HepG2 (cell line): Measurements from ENCODE around the gene UTRN. TPM values are rescaled to one million over a fixed set of nuclear protein-coding genes. Genes with fewer than 3 reads are reported as not detected.

Source experiments
- ADNP ChIP-seq: sonication (generic); formaldehyde crosslinking; IDR thresholded peaks from 2 replicates; pipeline ENCODE4 v1.4.0; 2020; ENCODE audit warnings: missing genetic modification reagents
- HDAC1 ChIP-seq: sonication (generic); formaldehyde crosslinking; IDR thresholded peaks from 2 replicates; pipeline ENCODE4 v1.5.1; 2020; ENCODE audit warnings: mild to moderate bottlenecking, missing genetic modification reagents
- MATR3 ChIP-seq: sonication (generic); formaldehyde crosslinking; IDR thresholded peaks from 2 replicates; pipeline ENCODE4 v1.4.0; 2020; ENCODE audit warnings: missing genetic modification reagents
- MZF1 ChIP-seq: sonication (generic); formaldehyde crosslinking; IDR thresholded peaks from 2 replicates; pipeline ENCODE4 v1.8.1; 2023; ENCODE audit warnings: mild to moderate bottlenecking, missing genetic modification reagents, borderline replicate concordance
- PHF21A ChIP-seq: sonication (generic); formaldehyde crosslinking; IDR thresholded peaks from 2 replicates; pipeline ENCODE4 v1.5.0; 2020; ENCODE audit warnings: mild to moderate bottlenecking, missing genetic modification reagents
- PRDM15 ChIP-seq: sonication (generic); formaldehyde crosslinking; IDR thresholded peaks from 2 replicates; pipeline ENCODE4 v1.4.0; 2020; ENCODE audit warnings: missing genetic modification reagents
- RCOR2 ChIP-seq: IDR thresholded peaks from 2 replicates; pipeline ENCODE4 v1.6.1; 2016; ENCODE audit warnings: missing biosample characterization, missing genetic modification reagents
- TAF15 ChIP-seq: fragments of 200-400 bp; formaldehyde crosslinking; IDR thresholded peaks from one replicate; pipeline ENCODE4 v1.6.1; 2018; ENCODE audit warnings: mild to moderate bottlenecking, low read depth, low read length; ENCODE audit not compliant: poor library complexity, severe bottlenecking
- ZBTB21 ChIP-seq: sonication (generic); formaldehyde crosslinking; IDR thresholded peaks from 2 replicates; pipeline ENCODE4 v1.4.0; 2020; ENCODE audit warnings: missing genetic modification reagents
- ZFP36L1 ChIP-seq: sonication (generic); formaldehyde crosslinking; IDR thresholded peaks from 2 replicates; pipeline ENCODE4 v1.8.0; 2022; ENCODE audit warnings: mild to moderate bottlenecking, missing genetic modification reagents, moderate library complexity
- ZFYVE20 ChIP-seq: sonication (generic); formaldehyde crosslinking; IDR thresholded peaks from 2 replicates; pipeline ENCODE4 v1.8.0; 2023; ENCODE audit warnings: low read depth, mild to moderate bottlenecking, moderate library complexity, missing genetic modification reagents, borderline replicate concordance
- ZNF44 ChIP-seq: sonication (generic); formaldehyde crosslinking; IDR thresholded peaks from 2 replicates; pipeline ENCODE4 v1.5.1; 2020; ENCODE audit warnings: mild to moderate bottlenecking, missing genetic modification reagents
- ZNF451 ChIP-seq: sonication (generic); formaldehyde crosslinking; IDR thresholded peaks from 2 replicates; pipeline ENCODE4 v1.5.0; 2020; ENCODE audit warnings: mild to moderate bottlenecking, missing genetic modification reagents
- ZNF460 ChIP-seq: sonication (generic); formaldehyde crosslinking; IDR thresholded peaks from 2 replicates; pipeline ENCODE4 v1.5.1; 2020; ENCODE audit warnings: missing genetic modification reagents, mild to moderate bottlenecking, borderline replicate concordance
- ZNF7 ChIP-seq: IDR thresholded peaks from 2 replicates; pipeline ENCODE4 v1.6.1; 2016; ENCODE audit warnings: missing biosample characterization, missing genetic modification reagents
- ZNF775 ChIP-seq: sonication (generic); formaldehyde crosslinking; IDR thresholded peaks from 2 replicates; pipeline ENCODE4 v1.4.0; 2020; ENCODE audit warnings: missing genetic modification reagents, mild to moderate bottlenecking, moderate library complexity, borderline replicate concordance
- ZNF878 ChIP-seq: sonication (generic); formaldehyde crosslinking; IDR thresholded peaks from 2 replicates; pipeline ENCODE4 v1.8.1; 2023; ENCODE audit warnings: mild to moderate bottlenecking, missing genetic modification reagents, moderate library complexity
- ZSCAN29 ChIP-seq: sonication (generic); formaldehyde crosslinking; conservative IDR thresholded peaks from 2 replicates; pipeline ENCODE4 v1.4.0; 2020; ENCODE audit warnings: mild to moderate bottlenecking, missing genetic modification reagents
- polyA plus RNA-seq, 8 experiments: library from polyadenylated mRNA; depleted of rRNA in 3 of 8; stranded (reverse) in 7 of 8; unstranded in 1 of 8; fragments of >200 nt; fragmentation: Illumina TruSeq in 4 of 8; extraction: Trizol in 4 of 8; gene quantifications; 2 replicates each; pipeline versions ENCODE4 v1.2.1 to v1.2.3, GENCODE V29; 2011 to 2016; ENCODE audit warnings: low read depth in 4 of 8, missing spikeins in 1 of 8, mixed read lengths in 1 of 8; ENCODE audit not compliant: insufficient read depth in 1 of 8
- total RNA-seq, 5 experiments: library from RNA; depleted of rRNA; stranded (reverse); fragments of >200 nt; fragmentation: Illumina TruSeq; extraction: Trizol; gene quantifications; 2 replicates each; pipeline ENCODE4 v1.2.3, GENCODE V29; 2016; ENCODE audit warnings: low read depth in 1 of 5
- TF ChIP-seq, protein P1 (sequence below): sonication (generic); formaldehyde crosslinking; IDR thresholded peaks from 2 replicates; pipeline ENCODE4 v1.8.0; 2022; ENCODE audit warnings: mild to moderate bottlenecking, missing genetic modification reagents, borderline replicate concordance
- TF ChIP-seq, protein P2 (sequence below): sonication (generic); formaldehyde crosslinking; IDR thresholded peaks from 2 replicates; pipeline ENCODE4 v1.4.0; 2020; ENCODE audit warnings: mild to moderate bottlenecking, low read depth, missing genetic modification reagents
- TF ChIP-seq, protein P3 (sequence below): sonication (generic); formaldehyde crosslinking; IDR thresholded peaks from 2 replicates; pipeline ENCODE4 v1.9.0; 2022; ENCODE audit warnings: missing genetic modification reagents, mild to moderate bottlenecking, borderline replicate concordance

The UTRN gene
- total and polyA plus RNA-seq, 2 of the 13 experiments (the other 11 are each of a cell fraction or from before 2014, with no cell fraction given) = 102 to 116 TPM

DNA sequence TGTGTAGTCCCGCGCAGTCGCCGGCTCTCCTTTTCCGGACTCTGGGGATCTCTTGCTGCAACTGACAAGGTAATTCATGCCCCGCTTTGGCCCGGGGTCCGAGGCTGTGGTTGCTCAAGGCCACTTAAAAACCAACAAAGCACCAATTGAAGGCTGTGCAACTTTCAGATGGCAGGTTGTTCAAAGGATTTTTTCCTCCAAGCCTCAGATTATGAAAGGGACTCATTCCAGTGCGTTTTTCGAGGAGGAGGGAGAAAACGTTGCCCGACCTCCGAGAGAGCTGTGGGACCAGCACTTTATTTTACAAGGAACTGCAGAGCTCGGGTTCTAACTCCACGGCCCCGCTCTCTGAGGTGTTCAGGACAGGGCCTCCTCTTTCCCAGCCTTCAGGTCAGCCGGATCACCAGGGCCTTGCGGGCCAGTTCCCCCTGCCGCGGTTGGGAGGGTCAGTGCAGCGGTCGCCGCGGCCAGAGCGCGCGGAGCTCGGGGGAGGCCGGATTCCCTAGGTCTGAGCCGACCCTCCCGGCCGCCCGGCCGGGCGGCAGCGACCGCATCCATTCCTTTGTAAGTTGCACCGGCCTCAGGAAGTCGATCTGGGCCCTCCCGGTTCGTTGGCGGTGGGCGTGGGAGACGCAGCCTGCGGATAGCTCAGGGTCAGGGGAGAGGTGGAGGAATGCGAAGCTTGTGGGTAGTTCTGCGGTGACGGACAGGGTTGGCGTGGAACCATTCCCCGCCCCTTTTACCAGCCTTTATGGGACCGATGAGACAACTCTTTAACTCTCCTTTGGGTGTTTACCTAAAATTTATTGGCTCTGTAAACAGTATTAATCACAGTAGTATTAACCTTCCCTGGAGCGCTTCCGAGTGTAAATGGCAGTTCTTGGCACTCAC is 1.6 kb downstream of the UTRN start (continued):
- TF ChIP-seq ZSCAN29 (CRISPR knock-in tag) = peak; percentile 28
- peak; percentile 67 for TF ChIP-seq HDAC1
- peak; percentile 37; the same call in 1 of the 2 replicates for TF ChIP-seq ZNF878 (CRISPR knock-in tag)
- TF ChIP-seq ZNF44 (CRISPR knock-in tag) = no peak
- no peak for TF ChIP-seq ZFYVE20
- TF ChIP-seq, protein P1, sequence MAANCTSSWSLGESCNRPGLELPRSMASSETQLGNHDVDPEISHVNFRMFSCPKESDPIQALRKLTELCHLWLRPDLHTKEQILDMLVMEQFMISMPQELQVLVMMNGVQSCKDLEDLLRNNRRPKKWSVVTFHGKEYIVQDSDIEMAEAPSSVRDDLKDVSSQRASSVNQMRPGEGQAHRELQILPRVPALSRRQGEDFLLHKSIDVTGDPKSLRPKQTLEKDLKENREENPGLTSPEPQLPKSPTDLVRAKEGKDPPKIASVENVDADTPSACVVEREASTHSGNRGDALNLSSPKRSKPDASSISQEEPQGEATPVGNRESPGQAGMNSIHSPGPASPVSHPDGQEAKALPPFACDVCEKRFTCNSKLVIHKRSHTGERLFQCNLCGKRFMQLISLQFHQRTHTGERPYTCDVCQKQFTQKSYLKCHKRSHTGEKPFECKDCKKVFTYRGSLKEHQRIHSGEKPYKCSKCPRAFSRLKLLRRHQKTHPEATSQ = no peak
- TF ChIP-seq ZNF451 (CRISPR knock-in tag) = peak; percentile 73; the same call in 1 of the 2 replicates
- TF ChIP-seq, protein P2, sequence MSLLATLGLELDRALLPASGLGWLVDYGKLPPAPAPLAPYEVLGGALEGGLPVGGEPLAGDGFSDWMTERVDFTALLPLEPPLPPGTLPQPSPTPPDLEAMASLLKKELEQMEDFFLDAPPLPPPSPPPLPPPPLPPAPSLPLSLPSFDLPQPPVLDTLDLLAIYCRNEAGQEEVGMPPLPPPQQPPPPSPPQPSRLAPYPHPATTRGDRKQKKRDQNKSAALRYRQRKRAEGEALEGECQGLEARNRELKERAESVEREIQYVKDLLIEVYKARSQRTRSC = no peak; the same call in 1 of the 2 replicates
- no peak for TF ChIP-seq MATR3 (CRISPR knock-in tag)
- TF ChIP-seq ZBTB21 (CRISPR knock-in tag) = no peak
- no peak for TF ChIP-seq ZNF775 (CRISPR knock-in tag)
- TF ChIP-seq PRDM15 = peak; percentile 56; the same call in 1 of the 2 replicates
- TF ChIP-seq, protein P3, sequence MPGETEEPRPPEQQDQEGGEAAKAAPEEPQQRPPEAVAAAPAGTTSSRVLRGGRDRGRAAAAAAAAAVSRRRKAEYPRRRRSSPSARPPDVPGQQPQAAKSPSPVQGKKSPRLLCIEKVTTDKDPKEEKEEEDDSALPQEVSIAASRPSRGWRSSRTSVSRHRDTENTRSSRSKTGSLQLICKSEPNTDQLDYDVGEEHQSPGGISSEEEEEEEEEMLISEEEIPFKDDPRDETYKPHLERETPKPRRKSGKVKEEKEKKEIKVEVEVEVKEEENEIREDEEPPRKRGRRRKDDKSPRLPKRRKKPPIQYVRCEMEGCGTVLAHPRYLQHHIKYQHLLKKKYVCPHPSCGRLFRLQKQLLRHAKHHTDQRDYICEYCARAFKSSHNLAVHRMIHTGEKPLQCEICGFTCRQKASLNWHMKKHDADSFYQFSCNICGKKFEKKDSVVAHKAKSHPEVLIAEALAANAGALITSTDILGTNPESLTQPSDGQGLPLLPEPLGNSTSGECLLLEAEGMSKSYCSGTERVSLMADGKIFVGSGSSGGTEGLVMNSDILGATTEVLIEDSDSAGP (CRISPR knock-in tag) = peak; percentile 8; the same call in 1 of the 2 replicates
- peak; percentile 66; the same call in 1 of the 2 replicates for TF ChIP-seq MZF1 (CRISPR knock-in tag)
- no peak for TF ChIP-seq ZNF7
- TF ChIP-seq ZNF460 (CRISPR knock-in tag) = no peak
- TF ChIP-seq ADNP (CRISPR knock-in tag) = no peak
- peak; percentile 13; the same call in 1 of the 2 replicates for TF ChIP-seq RCOR2
- peak; percentile 53; the same call in 1 of the 2 replicates for TF ChIP-seq ZFP36L1 (CRISPR knock-in tag)
- TF ChIP-seq TAF15 = no peak
- peak; percentile 3; the same call in 1 of the 2 replicates for TF ChIP-seq PHF21A (CRISPR knock-in tag)
